HG03045 (cell line): ENCODE results near the gene SF3A2.

Source experiments
- ATAC-seq: cut with Tn5 transposase; IDR thresholded peaks from one replicate; pipeline ENCODE4 v1.9.1; 2021; ENCODE audit warnings: mild to moderate bottlenecking, moderate library complexity; ENCODE audit not compliant: unreplicated experiment

Gene SF3A2

GRCh38 chr19:2239771-2240770 lies 3.4 kb downstream of the SF3A2 start:
- no peak for ATAC-seq

GRCh38 chr19:2240881-2241760 lies 4.5 kb downstream of the SF3A2 start:
- ATAC-seq, result no peak

GRCh38 chr19:2242092-2242537 lies 5.5 kb downstream of the SF3A2 start:
- ATAC-seq, result no peak

GRCh38 chr19:2242816-2243215 lies 6.2 kb downstream of the SF3A2 start:
- no peak for ATAC-seq

- no peak for ATAC-seq
Observed at GRCh38 chr19:2243274-2244124, 6.9 kb downstream of the SF3A2 start.

GRCh38 chr19:2244125-2244411 lies 7.4 kb downstream of the SF3A2 start:
- ATAC-seq, result no peak

GRCh38 chr19:2244486-2244885 lies 7.9 kb downstream of the SF3A2 start:
- ATAC-seq, result no peak

- ATAC-seq, result no peak
Observed at GRCh38 chr19:2245273-2245672, 8.6 kb downstream of the SF3A2 start.

GRCh38 chr19:2246014-2246620 lies 9.5 kb downstream of the SF3A2 start:
- ATAC-seq, result no peak

- ATAC-seq, result no peak
Observed at GRCh38 chr19:2246801-2247361, 10.3 kb downstream of the SF3A2 start.

GRCh38 chr19:2247433-2248101 lies 10.9 kb downstream of the SF3A2 start:
- ATAC-seq, result no peak

GRCh38 chr19:2248136-2249009 lies 11.7 kb downstream of the SF3A2 start:
- no peak for ATAC-seq

GRCh38 chr19:2249010-2249866 lies 12.6 kb downstream of the SF3A2 start, which contains the start of gene AMH:
Gene AMH, plus strand, starts transcription at chr19:2249323. Its CDS starts 10 bp downstream, at chr19:2249333.
- ATAC-seq, result no peak

- ATAC-seq, result no peak
Observed at GRCh38 chr19:2249880-2250765, 13.5 kb downstream of the SF3A2 start.

GRCh38 chr19:2250766-2251105 lies 14.1 kb downstream of the SF3A2 start:
- ATAC-seq, result no peak
